HEK293 (cell line): ENCODE measurements around the gene HSPB8.

Source experiments
- CTCF ChIA-PET: fragments of 350-600 bp; formaldehyde crosslinking; extraction: SDS; loops from one replicate; lab custom pipeline; 2021; ENCODE audit warnings: antibody characterized with exemption; lab: Yijun Ruan, JAX
- POLR2A ChIA-PET: fragments of 300-600 bp; formaldehyde crosslinking; extraction: SDS; loops from one replicate; lab custom pipeline; 2020; ENCODE audit warnings: antibody characterized with exemption, inconsistent platforms; lab: Yijun Ruan, JAX
- H3K27ac ChIP-seq: fragments of 200-500 bp; sonication (Bioruptor generic); 2 replicates; pipeline ENCODE4 v1.5.1; 2014; ENCODE audit warnings: low read depth, low read length, control low read depth, inconsistent platforms; ENCODE audit errors: extremely low read depth
- H3K36me3 ChIP-seq, 2 experiments: fragments of 200-500 bp in 1 of 2; sonication (Bioruptor generic) in 1 of 2; 1 replicate in 1 of 2; 2 replicates in 1 of 2; pipeline ENCODE4 v1.5.1; 2014 to 2017; ENCODE audit warnings: inconsistent platforms in 2 of 2, low read length in 2 of 2; ENCODE audit not compliant: control insufficient read depth in 2 of 2, insufficient read depth in 1 of 2
- H3K4me1 ChIP-seq: fragments of 200-500 bp; sonication (Bioruptor generic); 2 replicates; pipeline ENCODE4 v1.5.1; 2014; ENCODE audit warnings: mild to moderate bottlenecking, low read length, inconsistent platforms; ENCODE audit not compliant: control insufficient read depth, insufficient read depth
- H3K4me3 ChIP-seq: 2 replicates; pipeline ENCODE4 v1.5.1; 2011; ENCODE audit warnings: low read depth, mild to moderate bottlenecking, control low read depth, low read length, moderate library complexity
- H3K9me3 ChIP-seq: fragments of 200-500 bp; sonication (Bioruptor generic); 2 replicates; pipeline ENCODE4 v1.5.1; 2014; ENCODE audit warnings: low read depth, low read length, inconsistent platforms; ENCODE audit not compliant: control insufficient read depth, insufficient read depth
- GLIS1 ChIP-seq: fragments of 450-650 bp; formaldehyde crosslinking; IDR thresholded peaks from 2 replicates; pipeline ENCODE4 v1.5.1; 2016; ENCODE audit warnings: missing biosample characterization, missing genetic modification characterization
- HOXA7 ChIP-seq: sonication (generic); formaldehyde crosslinking; IDR thresholded peaks from 2 replicates; pipeline ENCODE4 v1.8.1; 2022; ENCODE audit warnings: missing genetic modification reagents, borderline replicate concordance
- KLF16 ChIP-seq: fragments of 450-650 bp; formaldehyde crosslinking; IDR thresholded peaks from 2 replicates; pipeline ENCODE4 v1.5.1; 2017; ENCODE audit warnings: missing biosample characterization, missing genetic modification characterization
- ZNF311 ChIP-seq: fragments of 450-650 bp; formaldehyde crosslinking; IDR thresholded peaks from 2 replicates; pipeline ENCODE4 v1.5.1; 2017; ENCODE audit warnings: missing biosample characterization, missing genetic modification characterization, borderline replicate concordance
- ZNF335 ChIP-seq: fragments of 450-650 bp; formaldehyde crosslinking; conservative IDR thresholded peaks from 2 replicates; pipeline ENCODE4 v1.5.1; 2016; ENCODE audit warnings: missing biosample characterization, missing genetic modification characterization
- ZNF354C ChIP-seq: fragments of 450-650 bp; formaldehyde crosslinking; IDR thresholded peaks from 2 replicates; pipeline ENCODE4 v1.5.1; 2016; ENCODE audit warnings: missing biosample characterization, missing genetic modification characterization, low read depth, borderline replicate concordance
- ZNF433 ChIP-seq: fragments of 450-650 bp; formaldehyde crosslinking; IDR thresholded peaks from 2 replicates; pipeline ENCODE4 v1.5.1; 2016; ENCODE audit warnings: missing biosample characterization, missing genetic modification characterization, low read depth
- ZNF510 ChIP-seq: fragments of 450-650 bp; formaldehyde crosslinking; IDR thresholded peaks from 2 replicates; pipeline ENCODE4 v1.5.1; 2018; ENCODE audit warnings: mild to moderate bottlenecking, missing genetic modification characterization, missing biosample characterization; ENCODE audit not compliant: insufficient replicate concordance
- ZNF555 ChIP-seq: fragments of 450-650 bp; formaldehyde crosslinking; conservative IDR thresholded peaks from 2 replicates; pipeline ENCODE4 v1.5.1; 2017; ENCODE audit warnings: missing biosample characterization, mild to moderate bottlenecking, missing genetic modification characterization, inconsistent platforms
- ZNF600 ChIP-seq: fragments of 450-650 bp; formaldehyde crosslinking; IDR thresholded peaks from 2 replicates; pipeline ENCODE4 v1.5.1; 2016; ENCODE audit warnings: missing biosample characterization, missing genetic modification characterization
- ZNF664 ChIP-seq: fragments of 450-650 bp; formaldehyde crosslinking; IDR thresholded peaks from 2 replicates; pipeline ENCODE4 v1.5.1; 2016; ENCODE audit warnings: missing biosample characterization, missing genetic modification characterization
- TF ChIP-seq, protein P1 (sequence below): fragments of 450-650 bp; formaldehyde crosslinking; IDR thresholded peaks from 2 replicates; pipeline ENCODE4 v1.5.1; 2016; ENCODE audit warnings: missing biosample characterization, missing genetic modification characterization
- TF ChIP-seq, protein P2 (sequence below): fragments of 450-650 bp; formaldehyde crosslinking; IDR thresholded peaks from 2 replicates; pipeline ENCODE4 v1.5.1; 2017; ENCODE audit warnings: missing biosample characterization, missing genetic modification characterization
- TF ChIP-seq, protein P3 (sequence below): fragments of 450-650 bp; formaldehyde crosslinking; IDR thresholded peaks from 2 replicates; pipeline ENCODE4 v1.5.1; 2016; ENCODE audit warnings: missing biosample characterization, missing genetic modification characterization
- TF ChIP-seq, protein P4 (sequence below): fragments of 450-650 bp; formaldehyde crosslinking; IDR thresholded peaks from 2 replicates; pipeline ENCODE4 v1.5.1; 2016; ENCODE audit warnings: missing biosample characterization, missing genetic modification characterization
- TF ChIP-seq, protein P5 (sequence below): fragments of 450-650 bp; formaldehyde crosslinking; IDR thresholded peaks from 2 replicates; pipeline ENCODE4 v1.5.1; 2016; ENCODE audit warnings: missing biosample characterization, missing genetic modification characterization, borderline replicate concordance
- TF ChIP-seq, protein P6 (sequence below): fragments of 450-650 bp; formaldehyde crosslinking; IDR thresholded peaks from 2 replicates; pipeline ENCODE4 v1.5.1; 2016; ENCODE audit warnings: missing biosample characterization, missing genetic modification characterization
- TF ChIP-seq, protein P7 (sequence below): fragments of 450-650 bp; formaldehyde crosslinking; IDR thresholded peaks from 2 replicates; pipeline ENCODE4 v1.5.1; 2016; ENCODE audit warnings: missing biosample characterization, missing genetic modification characterization

Gene HSPB8

DNA sequence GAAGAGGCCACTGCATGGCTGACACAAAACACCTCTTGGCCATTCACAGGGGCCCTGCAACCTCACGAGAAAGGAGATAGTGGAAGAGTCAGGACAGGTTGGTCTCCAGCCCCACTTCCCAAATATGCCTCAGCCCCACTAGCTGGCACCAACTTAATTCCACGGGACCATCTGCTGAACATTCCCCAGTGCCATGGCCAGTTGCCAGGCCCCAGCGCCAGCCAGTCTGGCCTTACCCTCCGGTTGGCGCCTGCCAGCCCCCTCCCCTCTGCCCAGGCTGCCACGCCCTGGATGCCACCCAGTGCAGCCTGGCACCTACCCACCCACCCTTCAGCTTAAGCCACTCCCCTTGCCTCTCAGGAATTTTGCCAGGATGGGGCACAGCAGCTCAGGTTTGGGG lies 21.2 kb upstream of the HSPB8 start (continued):
- TF ChIP-seq, protein P1, sequence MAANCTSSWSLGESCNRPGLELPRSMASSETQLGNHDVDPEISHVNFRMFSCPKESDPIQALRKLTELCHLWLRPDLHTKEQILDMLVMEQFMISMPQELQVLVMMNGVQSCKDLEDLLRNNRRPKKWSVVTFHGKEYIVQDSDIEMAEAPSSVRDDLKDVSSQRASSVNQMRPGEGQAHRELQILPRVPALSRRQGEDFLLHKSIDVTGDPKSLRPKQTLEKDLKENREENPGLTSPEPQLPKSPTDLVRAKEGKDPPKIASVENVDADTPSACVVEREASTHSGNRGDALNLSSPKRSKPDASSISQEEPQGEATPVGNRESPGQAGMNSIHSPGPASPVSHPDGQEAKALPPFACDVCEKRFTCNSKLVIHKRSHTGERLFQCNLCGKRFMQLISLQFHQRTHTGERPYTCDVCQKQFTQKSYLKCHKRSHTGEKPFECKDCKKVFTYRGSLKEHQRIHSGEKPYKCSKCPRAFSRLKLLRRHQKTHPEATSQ (tag by site-specific recombination), result no peak
- TF ChIP-seq, protein P2, sequence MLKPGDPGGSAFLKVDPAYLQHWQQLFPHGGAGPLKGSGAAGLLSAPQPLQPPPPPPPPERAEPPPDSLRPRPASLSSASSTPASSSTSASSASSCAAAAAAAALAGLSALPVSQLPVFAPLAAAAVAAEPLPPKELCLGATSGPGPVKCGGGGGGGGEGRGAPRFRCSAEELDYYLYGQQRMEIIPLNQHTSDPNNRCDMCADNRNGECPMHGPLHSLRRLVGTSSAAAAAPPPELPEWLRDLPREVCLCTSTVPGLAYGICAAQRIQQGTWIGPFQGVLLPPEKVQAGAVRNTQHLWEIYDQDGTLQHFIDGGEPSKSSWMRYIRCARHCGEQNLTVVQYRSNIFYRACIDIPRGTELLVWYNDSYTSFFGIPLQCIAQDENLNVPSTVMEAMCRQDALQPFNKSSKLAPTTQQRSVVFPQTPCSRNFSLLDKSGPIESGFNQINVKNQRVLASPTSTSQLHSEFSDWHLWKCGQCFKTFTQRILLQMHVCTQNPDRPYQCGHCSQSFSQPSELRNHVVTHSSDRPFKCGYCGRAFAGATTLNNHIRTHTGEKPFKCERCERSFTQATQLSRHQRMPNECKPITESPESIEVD (tag by site-specific recombination), result no peak
- TF ChIP-seq ZNF311 (tag by site-specific recombination), result no peak
- TF ChIP-seq, protein P3, sequence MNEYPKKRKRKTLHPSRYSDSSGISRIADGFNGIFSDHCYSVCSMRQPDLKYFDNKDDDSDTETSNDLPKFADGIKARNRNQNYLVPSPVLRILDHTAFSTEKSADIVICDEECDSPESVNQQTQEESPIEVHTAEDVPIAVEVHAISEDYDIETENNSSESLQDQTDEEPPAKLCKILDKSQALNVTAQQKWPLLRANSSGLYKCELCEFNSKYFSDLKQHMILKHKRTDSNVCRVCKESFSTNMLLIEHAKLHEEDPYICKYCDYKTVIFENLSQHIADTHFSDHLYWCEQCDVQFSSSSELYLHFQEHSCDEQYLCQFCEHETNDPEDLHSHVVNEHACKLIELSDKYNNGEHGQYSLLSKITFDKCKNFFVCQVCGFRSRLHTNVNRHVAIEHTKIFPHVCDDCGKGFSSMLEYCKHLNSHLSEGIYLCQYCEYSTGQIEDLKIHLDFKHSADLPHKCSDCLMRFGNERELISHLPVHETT (tag by site-specific recombination), result no peak
- TF ChIP-seq, protein P4, sequence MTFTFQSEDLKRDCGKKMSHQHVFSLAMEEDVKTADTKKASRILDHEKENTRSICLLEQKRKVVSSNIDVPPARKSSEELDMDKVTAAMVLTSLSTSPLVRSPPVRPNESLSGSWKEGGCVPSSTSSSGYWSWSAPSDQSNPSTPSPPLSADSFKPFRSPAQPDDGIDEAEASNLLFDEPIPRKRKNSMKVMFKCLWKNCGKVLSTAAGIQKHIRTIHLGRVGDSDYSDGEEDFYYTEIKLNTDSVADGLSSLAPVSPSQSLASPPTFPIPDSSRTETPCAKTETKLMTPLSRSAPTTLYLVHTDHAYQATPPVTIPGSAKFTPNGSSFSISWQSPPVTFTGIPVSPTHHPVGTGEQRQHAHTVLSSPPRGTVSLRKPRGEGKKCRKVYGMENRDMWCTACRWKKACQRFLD (tag by site-specific recombination), result no peak
- TF ChIP-seq, all 188 proteins: peak for 0

DNA sequence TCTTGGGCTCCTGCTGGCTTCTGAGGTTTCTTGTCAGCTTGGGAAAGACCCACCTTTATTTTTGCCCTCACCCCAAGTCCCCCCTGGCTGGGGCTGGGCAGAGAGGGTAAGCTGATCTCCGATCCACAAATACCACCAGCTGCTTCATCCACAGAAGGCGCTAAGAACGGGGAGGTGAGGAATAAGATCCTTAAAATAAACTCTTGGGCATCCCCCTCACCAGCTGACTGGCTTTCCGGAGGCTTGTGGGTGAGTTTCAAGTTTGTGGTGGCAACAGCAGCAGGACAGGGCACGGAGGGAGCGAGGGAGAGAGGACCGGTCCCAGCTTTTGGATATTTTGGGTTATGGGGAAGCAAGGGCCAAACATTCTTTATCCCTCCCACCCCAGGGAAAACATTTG lies 20.8 kb upstream of the HSPB8 start:
- H3K4me1 ChIP-seq, result no peaks in the 10 kb centered on the region
- no peak for TF ChIP-seq ZNF555 (tag by site-specific recombination)
- TF ChIP-seq, protein P5, sequence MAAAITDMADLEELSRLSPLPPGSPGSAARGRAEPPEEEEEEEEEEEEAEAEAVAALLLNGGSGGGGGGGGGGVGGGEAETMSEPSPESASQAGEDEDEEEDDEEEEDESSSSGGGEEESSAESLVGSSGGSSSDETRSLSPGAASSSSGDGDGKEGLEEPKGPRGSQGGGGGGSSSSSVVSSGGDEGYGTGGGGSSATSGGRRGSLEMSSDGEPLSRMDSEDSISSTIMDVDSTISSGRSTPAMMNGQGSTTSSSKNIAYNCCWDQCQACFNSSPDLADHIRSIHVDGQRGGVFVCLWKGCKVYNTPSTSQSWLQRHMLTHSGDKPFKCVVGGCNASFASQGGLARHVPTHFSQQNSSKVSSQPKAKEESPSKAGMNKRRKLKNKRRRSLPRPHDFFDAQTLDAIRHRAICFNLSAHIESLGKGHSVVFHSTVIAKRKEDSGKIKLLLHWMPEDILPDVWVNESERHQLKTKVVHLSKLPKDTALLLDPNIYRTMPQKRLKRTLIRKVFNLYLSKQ (tag by site-specific recombination), result no peak
- no peak for TF ChIP-seq ZNF433 (tag by site-specific recombination)
- no peak for TF ChIP-seq HOXA7
- TF ChIP-seq ZNF664 (tag by site-specific recombination), result no peak
- TF ChIP-seq GLIS1 (tag by site-specific recombination), result no peak
- no peak for TF ChIP-seq ZNF510 (tag by site-specific recombination)
- TF ChIP-seq, protein P2 (tag by site-specific recombination), result no peak
- TF ChIP-seq, protein P6, sequence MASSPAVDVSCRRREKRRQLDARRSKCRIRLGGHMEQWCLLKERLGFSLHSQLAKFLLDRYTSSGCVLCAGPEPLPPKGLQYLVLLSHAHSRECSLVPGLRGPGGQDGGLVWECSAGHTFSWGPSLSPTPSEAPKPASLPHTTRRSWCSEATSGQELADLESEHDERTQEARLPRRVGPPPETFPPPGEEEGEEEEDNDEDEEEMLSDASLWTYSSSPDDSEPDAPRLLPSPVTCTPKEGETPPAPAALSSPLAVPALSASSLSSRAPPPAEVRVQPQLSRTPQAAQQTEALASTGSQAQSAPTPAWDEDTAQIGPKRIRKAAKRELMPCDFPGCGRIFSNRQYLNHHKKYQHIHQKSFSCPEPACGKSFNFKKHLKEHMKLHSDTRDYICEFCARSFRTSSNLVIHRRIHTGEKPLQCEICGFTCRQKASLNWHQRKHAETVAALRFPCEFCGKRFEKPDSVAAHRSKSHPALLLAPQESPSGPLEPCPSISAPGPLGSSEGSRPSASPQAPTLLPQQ (tag by site-specific recombination), result no peak
- TF ChIP-seq ZNF354C, result no peak
- TF ChIP-seq ZNF600, result no peak
- TF ChIP-seq, protein P7, sequence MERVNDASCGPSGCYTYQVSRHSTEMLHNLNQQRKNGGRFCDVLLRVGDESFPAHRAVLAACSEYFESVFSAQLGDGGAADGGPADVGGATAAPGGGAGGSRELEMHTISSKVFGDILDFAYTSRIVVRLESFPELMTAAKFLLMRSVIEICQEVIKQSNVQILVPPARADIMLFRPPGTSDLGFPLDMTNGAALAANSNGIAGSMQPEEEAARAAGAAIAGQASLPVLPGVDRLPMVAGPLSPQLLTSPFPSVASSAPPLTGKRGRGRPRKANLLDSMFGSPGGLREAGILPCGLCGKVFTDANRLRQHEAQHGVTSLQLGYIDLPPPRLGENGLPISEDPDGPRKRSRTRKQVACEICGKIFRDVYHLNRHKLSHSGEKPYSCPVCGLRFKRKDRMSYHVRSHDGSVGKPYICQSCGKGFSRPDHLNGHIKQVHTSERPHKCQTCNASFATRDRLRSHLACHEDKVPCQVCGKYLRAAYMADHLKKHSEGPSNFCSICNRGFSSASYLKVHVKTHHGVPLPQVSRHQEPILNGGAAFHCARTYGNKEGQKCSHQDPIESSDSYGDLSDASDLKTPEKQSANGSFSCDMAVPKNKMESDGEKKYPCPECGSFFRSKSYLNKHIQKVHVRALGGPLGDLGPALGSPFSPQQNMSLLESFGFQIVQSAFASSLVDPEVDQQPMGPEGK (tag by site-specific recombination), result no peak
- TF ChIP-seq ZNF335, result no peak
- TF ChIP-seq KLF16 (tag by site-specific recombination), result no peak
- ChIA-PET CTCF (no interaction called here), POLR2A (no interaction called here)
- H3K36me3 ChIP-seq, result no peaks in the 10 kb centered on the region
- H3K4me3 ChIP-seq, result no peak overlapping the region
- no peaks in the 10 kb centered on the region for H3K9me3 ChIP-seq
- no peak overlapping the region for H3K27ac ChIP-seq
